PC-3 (cell line): Measurements from ENCODE around the gene NFATC1. TPM values are rescaled to one million over a fixed set of nuclear protein-coding genes. Genes with fewer than 3 reads are reported as not detected.

Source experiments
- ATAC-seq: fragments of 200-7000 bp; cut with Tn5 transposase; 2 replicates; pipeline ENCODE4 v1.9.1; 2020; ENCODE audit warnings: mild to moderate bottlenecking, moderate library complexity
- BruUV-seq: library from RNA; stranded (reverse); fragments of 400-500 nt; replicated peaks from 2 replicates; lab custom pipeline; 2021; lab: Mats Ljungman, UMichigan
- CTCF ChIA-PET: fragments of 300-600 bp; sonication (Branson Sonifier 250); formaldehyde crosslinking; loops from one replicate; lab custom pipeline; 2022; ENCODE audit warnings: antibody characterized with exemption; lab: Charles Lee
- POLR2A ChIA-PET: fragments of 300-600 bp; sonication (Branson Sonifier 250); formaldehyde crosslinking; loops from one replicate; lab custom pipeline; 2022; ENCODE audit warnings: antibody characterized with exemption; ENCODE audit not compliant: unreplicated experiment; lab: Charles Lee
- DNase-seq: peaks from one replicate; pipeline ENCODE4 v3.0.0-alpha.2; 2015
- H2AFZ ChIP-seq: fragments of 300-600 bp; sonication (generic); 2 replicates; pipeline ENCODE4 v1.6.0; 2016; ENCODE audit warnings: antibody characterized with exemption, low read length
- H3F3A ChIP-seq: fragments of 300-600 bp; sonication (generic); one replicate; pipeline ENCODE4 v1.6.0; 2017; ENCODE audit warnings: antibody characterized with exemption, low read length, control low read depth, mild to moderate bottlenecking; ENCODE audit not compliant: unreplicated experiment
- H3K27ac ChIP-seq: fragments of 300-600 bp; sonication (generic); 2 replicates; pipeline ENCODE4 v1.5.1; 2016; ENCODE audit warnings: mild to moderate bottlenecking, low read length
- H3K27me3 ChIP-seq: fragments of 300-600 bp; sonication (generic); 2 replicates; pipeline ENCODE4 v1.6.1; 2016; ENCODE audit warnings: low read length, mixed read lengths
- H3K36me3 ChIP-seq: fragments of 300-600 bp; sonication (generic); 2 replicates; pipeline ENCODE4 v1.6.1; 2016; ENCODE audit warnings: low read depth, mixed run types, low read length, mixed read lengths
- H3K4me1 ChIP-seq: fragments of 300-600 bp; sonication (generic); 2 replicates; pipeline ENCODE4 v1.5.1; 2016; ENCODE audit warnings: low read length; ENCODE audit not compliant: insufficient read depth
- H3K4me2 ChIP-seq: fragments of 300-600 bp; sonication (generic); 2 replicates; pipeline ENCODE4 v1.6.0; 2016; ENCODE audit warnings: low read length
- H3K4me3 ChIP-seq: fragments of 300-600 bp; sonication (generic); 2 replicates; pipeline ENCODE4 v1.5.1; 2016; ENCODE audit warnings: mild to moderate bottlenecking, low read length, mixed read lengths
- H3K79me2 ChIP-seq: fragments of 300-600 bp; sonication (generic); 2 replicates; pipeline ENCODE4 v1.6.1; 2017; ENCODE audit warnings: low read length, mixed read lengths
- H3K9ac ChIP-seq: fragments of 300-600 bp; sonication (generic); 2 replicates; pipeline ENCODE4 v1.6.0; 2016; ENCODE audit warnings: mild to moderate bottlenecking, low read length
- H3K9me2 ChIP-seq: fragments of 300-600 bp; sonication (generic); replicated peaks from 2 replicates; pipeline ENCODE4 v1.6.1; 2016; ENCODE audit warnings: mixed run types, low read length, mixed read lengths
- H3K9me3 ChIP-seq: fragments of 300-600 bp; sonication (generic); 2 replicates; pipeline ENCODE4 v1.6.1; 2016; ENCODE audit warnings: low read length, mixed read lengths
- H4K20me1 ChIP-seq: fragments of 300-600 bp; sonication (generic); 2 replicates; pipeline ENCODE4 v1.6.1; 2016; ENCODE audit warnings: low read length, mixed read lengths
- EZH2 ChIP-seq: fragments of 300-600 bp; sonication (generic); IDR thresholded peaks from one replicate; pipeline ENCODE4 v1.6.1; 2017; ENCODE audit warnings: antibody characterized with exemption, mild to moderate bottlenecking, low read length; ENCODE audit not compliant: unreplicated experiment
- EZH2phosphoT487 ChIP-seq: fragments of 300-600 bp; sonication (generic); IDR thresholded peaks from 2 replicates; pipeline ENCODE4 v1.6.1; 2018; ENCODE audit warnings: mild to moderate bottlenecking, antibody characterized with exemption, low read length, borderline replicate concordance
- intact Hi-C: fragments of 100-400 bp; cut with micrococcal nuclease; formaldehyde crosslinking; loops from 2 replicates; pipeline ENCODE4 v1.9.0; 2023
- total RNA-seq: library from RNA; depleted of rRNA; stranded (reverse); fragments of >200 nt; gene quantifications from 2 replicates; pipeline ENCODE4 v1.2.3, GENCODE V29; 2014
- TF ChIP-seq, protein P1 (sequence below): fragments of 300-600 bp; sonication (generic); conservative IDR thresholded peaks from 2 replicates; pipeline ENCODE4 v1.5.1; 2017; ENCODE audit warnings: antibody characterized with exemption, low read depth, mild to moderate bottlenecking, low read length

Gene NFATC1
- total RNA-seq, 1 experiment from 2014 or later, result 5.9 TPM

DNA sequence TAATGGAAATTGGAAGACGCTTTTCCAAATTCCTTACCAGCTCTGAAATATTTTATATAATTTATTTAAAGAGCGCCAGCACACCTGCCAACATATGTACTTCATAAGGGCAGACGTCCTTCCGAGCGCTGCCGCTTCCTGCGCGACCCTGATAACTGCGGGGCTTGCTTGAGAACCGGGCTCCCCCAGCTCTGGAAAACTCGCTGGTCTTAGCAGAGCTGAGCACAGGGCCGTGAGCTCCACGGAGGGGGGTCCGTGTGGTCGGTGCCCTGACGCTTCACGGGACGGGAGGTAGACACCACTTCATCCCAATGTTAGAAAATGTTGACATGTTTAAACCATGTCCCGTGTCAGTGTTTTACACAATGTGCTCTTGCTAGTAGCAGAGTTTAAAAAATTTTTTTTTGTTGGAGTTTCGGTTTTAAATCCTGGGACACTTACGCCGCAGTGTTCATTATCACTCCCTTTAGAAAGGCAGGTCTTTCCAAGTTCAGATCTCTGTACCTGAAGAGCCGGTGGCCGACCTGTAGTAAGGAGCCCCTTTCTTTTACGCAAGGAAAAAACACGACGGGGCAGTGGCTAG is 1.6 kb downstream of the NFATC1 start:
- no peaks in the 10 kb centered on the region for H3F3A ChIP-seq
- intact Hi-C loops, result loop anchor here (5.0 kb wide), 1 partner anchor 130 kb away; no protein-coding TSS in a partner anchor
- no peak overlapping the region for H3K9ac ChIP-seq
- H3K9me3 ChIP-seq, result no peaks in the 10 kb centered on the region
- DNase-seq (no peak), ATAC-seq (no peak)
- ChIA-PET POLR2A (no interaction called here), CTCF (no interaction called here)
- TF ChIP-seq, protein P1, sequence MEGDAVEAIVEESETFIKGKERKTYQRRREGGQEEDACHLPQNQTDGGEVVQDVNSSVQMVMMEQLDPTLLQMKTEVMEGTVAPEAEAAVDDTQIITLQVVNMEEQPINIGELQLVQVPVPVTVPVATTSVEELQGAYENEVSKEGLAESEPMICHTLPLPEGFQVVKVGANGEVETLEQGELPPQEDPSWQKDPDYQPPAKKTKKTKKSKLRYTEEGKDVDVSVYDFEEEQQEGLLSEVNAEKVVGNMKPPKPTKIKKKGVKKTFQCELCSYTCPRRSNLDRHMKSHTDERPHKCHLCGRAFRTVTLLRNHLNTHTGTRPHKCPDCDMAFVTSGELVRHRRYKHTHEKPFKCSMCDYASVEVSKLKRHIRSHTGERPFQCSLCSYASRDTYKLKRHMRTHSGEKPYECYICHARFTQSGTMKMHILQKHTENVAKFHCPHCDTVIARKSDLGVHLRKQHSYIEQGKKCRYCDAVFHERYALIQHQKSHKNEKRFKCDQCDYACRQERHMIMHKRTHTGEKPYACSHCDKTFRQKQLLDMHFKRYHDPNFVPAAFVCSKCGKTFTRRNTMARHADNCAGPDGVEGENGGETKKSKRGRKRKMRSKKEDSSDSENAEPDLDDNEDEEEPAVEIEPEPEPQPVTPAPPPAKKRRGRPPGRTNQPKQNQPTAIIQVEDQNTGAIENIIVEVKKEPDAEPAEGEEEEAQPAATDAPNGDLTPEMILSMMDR, result no peak
- TF ChIP-seq EZH2phosphoT487 (no peak), EZH2 (no peak)
- H3K27me3 ChIP-seq, result no peaks in the 10 kb centered on the region
- no peak overlapping the region for H3K4me3 ChIP-seq
- H3K4me2 ChIP-seq, result peak overlapping the region; percentile 88
- H3K9me2 ChIP-seq, result no peaks in the 10 kb centered on the region
- no peaks in the 10 kb centered on the region for H3K36me3 ChIP-seq
- no TSS peak for BruUV-seq
- no peaks in the 10 kb centered on the region for H3K79me2 ChIP-seq
- no peaks in the 10 kb centered on the region for H4K20me1 ChIP-seq
- H3K4me1 ChIP-seq, result peaks cover 16% of the 10 kb centered on the region; the same call in 1 of the 2 replicates
- no peak overlapping the region for H3K27ac ChIP-seq
- no peak overlapping the region for H2AFZ ChIP-seq

DNA sequence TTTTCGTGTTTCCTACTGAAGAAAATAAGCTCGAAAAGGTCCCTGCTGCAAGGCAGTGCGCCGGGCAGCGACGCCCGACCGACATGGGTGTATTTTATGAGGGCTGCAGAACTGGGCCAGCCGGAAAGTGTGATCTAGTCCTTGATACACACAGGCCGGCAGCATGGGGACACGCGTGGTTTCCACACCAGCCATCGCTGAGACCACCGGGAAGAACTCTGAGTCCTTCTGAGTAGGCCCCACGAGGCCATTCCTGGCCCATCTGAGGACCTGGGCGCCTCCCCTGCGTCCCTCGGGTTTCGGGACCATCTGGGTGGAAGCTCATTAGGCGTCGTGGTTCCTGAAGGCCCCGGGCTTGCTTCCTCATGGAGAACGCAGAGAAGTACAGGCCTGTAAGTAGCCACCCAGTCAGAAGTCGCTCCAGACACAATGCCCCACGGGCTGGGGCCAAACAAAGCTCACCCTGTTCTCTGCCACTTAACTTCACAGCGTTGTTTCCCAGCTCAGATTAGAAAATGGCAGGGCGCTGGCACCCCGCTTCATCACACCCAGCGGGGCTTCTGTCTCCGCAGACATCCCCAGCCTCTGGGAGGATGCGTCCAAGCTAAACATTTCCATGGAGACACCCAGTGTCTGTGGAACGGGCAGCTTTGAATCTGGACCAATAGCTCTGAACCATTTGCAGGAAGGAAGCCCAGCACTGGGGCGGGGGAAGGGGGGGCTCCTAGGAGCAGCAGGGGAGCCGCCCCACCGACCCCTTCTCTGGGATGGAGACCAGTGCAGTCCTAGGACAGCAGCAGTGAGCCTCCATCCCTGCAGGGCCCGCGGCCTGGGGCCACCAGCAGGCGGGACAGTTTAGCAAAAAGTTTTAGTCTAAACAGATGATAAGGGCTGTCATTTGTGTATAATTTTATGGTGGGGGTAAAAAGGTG is 2.4 kb downstream of the NFATC1 start:
- no peaks in the 10 kb centered on the region for H4K20me1 ChIP-seq
- H3K27ac ChIP-seq, result no peak overlapping the region
- H3K4me1 ChIP-seq, result peaks cover 20% of the 10 kb centered on the region; the same call in 1 of the 2 replicates
- H3K4me3 ChIP-seq, result no peak overlapping the region
- DNase-seq (no peak), ATAC-seq (no peak)
- H3K4me2 ChIP-seq, result no peak overlapping the region
- no peaks in the 10 kb centered on the region for H3F3A ChIP-seq
- no peaks in the 10 kb centered on the region for H3K79me2 ChIP-seq
- no peaks in the 10 kb centered on the region for H3K9me3 ChIP-seq
- H2AFZ ChIP-seq, result no peak overlapping the region
- H3K9me2 ChIP-seq, result no peaks in the 10 kb centered on the region
- H3K27me3 ChIP-seq, result no peaks in the 10 kb centered on the region
- BruUV-seq, result no TSS peak
- H3K9ac ChIP-seq, result no peak overlapping the region
- POLR2A ChIA-PET, result no interaction called here
- no peaks in the 10 kb centered on the region for H3K36me3 ChIP-seq
- TF ChIP-seq, protein P1, result no peak
- no peak for TF ChIP-seq EZH2phosphoT487
- no peak for TF ChIP-seq EZH2
- CTCF ChIA-PET, result no interaction called here
- intact Hi-C loops, result loop anchor here (5.0 kb wide), 1 partner anchor 129 kb away; no protein-coding TSS in a partner anchor
